ENCODE results near the gene ZNF775.
"Not testable (repeated sequence)": the region's sequence is repeated elsewhere in the genome, so short reads cannot be mapped to it uniquely, and the experiment has no call there.

The ZNF775 gene

DNA sequence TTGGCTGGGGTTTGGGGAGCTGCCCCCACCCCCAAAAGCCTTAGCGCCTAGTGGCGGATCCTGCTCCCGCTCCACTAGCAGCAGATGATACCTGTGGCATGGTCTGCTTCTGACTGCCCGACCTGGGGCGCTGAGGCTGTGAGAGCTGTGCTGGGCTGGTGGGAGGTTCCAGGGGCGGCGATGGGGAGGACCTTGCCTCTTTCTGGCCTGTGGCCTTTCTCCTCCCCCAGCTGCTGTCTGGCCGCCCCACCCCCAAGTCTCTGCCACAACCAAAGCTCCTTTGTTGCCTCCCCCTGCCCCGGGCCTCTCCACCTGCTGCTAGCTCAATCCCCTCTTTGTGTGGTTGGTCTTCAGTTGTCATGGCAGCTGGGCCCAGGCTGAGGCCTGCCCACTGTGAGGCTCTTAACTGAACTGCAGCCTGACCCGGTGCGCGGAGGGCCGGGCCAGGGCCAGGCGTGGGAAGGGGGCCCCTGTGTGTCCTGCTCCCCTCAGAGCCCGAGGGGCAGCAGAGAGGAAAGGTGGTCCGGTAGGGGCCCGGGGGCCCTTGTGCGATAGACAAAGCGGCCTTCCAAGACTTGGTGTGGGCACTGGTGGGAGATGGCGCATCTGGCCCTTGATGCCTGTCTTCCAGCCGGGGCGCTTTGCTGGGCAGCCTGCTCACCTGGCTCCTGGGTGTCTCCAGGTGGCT is 4.7 kb downstream of the ZNF775 start:
- DNase-seq = peak; percentile 99

DNA sequence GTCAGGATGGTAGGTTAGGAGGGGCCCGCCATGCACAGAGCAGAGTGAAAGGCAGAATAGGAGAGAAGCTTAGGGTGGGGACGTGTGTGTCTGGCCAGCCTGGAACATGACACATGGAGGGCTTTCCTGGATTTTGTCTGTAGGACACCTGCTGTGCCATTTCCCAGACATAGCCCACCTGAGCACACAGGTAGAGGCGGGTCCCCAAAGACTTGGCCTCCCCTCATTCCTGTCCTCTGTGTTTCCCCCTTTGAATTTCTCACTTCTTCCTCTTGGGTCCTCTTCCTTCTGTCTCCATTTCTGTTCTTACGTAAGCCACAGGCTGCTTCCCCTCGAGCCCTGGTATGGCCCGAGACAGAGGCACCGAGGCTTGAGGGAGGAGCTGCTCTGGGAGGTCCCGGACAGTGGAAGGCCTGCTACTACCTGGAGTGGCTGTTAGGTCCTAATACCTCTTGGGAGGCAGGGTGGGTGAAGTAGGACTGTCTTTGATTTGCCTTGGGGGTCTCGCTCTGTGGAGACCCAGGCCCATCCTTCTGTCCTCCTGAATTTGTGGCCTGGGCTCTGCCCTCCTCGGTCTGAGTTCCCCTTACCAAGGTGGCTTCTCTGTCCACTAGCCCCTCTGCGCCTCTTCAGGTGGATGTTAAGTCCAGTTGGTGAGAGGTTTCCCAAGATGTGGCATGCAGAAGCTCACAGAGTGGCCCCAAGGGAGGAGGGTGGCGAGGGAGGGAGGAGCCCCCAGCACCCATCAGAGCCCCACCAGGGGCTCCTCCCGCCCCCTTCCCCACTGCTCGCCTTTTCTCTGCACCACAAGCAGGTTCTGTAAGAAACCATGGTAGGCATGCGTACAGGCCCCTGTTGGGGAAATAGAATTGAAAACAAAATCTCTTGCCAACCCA is 5.5 kb downstream of the ZNF775 start:
- DNase-seq = no peak

DNA sequence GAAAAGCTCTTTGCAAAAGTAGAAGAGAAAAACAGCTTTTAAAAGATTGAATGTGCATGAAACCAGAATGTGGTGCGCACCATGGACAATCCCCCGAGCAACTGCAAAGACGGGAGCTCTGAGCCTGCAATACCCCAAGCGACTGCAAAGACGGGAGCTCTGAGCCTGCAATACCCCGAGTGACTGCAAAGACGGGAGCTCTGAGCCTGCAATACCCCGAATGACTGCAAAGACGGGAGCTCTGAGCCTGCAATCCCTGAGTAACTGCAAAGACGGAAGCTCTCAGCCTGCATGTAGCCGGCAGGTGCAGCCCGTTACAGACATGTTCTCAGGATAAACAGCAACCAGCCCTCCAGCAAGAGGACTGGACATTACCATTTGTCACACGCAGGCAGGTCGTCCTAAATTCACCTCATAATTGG is 6.2 kb downstream of the ZNF775 start:
- peak; percentile 59 for DNase-seq

DNA sequence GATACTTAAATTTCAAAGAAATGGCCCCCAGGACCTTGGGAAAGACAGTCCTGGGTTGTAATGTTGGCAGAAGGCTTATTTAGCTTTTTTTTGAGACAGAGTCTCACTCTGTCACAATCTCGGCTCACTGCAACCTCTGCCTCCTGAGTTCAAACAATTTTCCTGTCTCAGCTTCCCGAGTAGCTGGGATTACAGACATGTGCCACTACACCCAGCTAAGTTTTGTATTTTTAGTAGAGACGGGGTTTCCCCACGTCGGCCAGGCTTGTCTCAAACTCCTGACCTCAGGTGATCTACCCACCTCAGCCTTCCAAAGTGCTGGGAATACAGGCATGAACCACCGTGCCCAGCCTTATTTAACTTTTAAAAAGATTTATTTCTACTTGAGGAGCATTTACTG is 6.8 kb downstream of the ZNF775 start:
- not testable (repeated sequence) for DNase-seq

DNA sequence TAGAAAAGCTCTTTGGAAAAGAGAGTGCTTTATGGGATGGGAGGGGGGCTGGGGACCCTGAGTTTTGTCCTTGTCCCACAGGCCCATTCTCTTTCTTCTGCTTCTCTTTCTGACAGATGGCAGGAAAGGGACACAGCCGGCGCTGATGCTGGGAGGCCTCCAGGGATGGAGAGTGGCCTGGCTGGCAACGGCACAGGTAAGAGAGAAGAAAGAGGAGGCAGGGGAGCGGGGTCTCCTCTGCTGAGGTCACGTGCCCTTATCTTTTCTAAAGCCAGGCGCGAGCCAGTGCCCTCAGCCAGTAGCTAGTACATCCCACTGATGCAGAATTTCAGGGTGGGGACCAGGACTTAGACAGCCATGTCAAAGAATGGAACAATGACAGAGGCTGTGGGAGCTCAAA is 9.2 kb downstream of the ZNF775 start:
- DNase-seq = no peak

DNA sequence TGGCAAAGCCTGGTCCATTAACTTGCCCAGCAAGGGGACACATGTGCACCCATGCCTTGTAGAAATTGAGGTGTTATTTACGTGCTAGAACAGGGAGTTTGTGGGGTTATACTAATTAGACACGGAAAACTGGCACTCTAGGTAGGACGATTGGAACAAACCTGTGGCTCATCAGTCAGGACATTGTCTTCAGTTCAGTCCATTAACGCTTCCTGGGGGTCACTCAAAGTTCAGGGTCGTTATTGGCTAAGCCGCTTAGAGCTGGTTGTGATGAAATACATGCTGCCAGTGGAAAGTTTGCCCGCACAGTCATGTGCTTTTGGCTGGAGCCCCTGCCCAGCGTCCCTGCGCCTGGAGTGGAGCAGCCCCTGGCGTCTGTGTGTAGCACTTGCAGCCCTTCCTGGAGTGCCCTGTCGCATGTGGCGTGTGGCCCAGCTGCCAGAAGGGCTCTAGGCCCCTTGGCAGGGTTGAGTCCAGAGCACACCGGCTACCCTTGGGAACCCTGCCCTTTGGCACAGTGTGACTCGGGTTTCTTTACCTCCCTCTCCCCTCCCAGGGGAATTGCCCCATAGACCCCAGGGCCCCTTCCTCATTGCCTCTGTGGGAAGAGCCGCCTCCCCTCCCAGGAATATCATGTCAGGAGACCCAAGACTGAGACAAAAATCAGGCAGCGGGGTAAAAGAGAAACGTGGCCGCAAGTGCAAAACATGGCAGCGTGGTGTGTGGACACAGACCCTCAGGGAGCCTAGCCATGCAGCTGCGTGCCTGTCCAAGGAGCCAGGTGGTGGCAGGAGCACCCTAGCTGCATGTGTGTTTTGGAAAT is 9.8 kb downstream of the ZNF775 start:
- DNase-seq = peak; percentile 42

DNA sequence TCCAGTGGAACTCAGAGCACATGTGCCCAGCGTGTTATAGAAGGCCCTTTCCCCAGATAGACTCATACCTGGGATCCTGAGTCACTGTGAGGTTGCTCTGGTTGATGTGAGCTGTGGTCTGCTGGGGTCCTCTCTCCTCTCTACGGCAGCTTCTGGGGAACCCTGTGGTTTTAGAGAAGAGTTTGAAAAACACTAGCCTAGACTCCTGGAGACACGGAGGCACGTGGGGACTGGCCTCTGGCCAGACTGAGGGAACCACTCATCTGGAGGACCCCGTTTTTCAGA is 10.3 kb downstream of the ZNF775 start:
- DNase-seq = no peak

DNA sequence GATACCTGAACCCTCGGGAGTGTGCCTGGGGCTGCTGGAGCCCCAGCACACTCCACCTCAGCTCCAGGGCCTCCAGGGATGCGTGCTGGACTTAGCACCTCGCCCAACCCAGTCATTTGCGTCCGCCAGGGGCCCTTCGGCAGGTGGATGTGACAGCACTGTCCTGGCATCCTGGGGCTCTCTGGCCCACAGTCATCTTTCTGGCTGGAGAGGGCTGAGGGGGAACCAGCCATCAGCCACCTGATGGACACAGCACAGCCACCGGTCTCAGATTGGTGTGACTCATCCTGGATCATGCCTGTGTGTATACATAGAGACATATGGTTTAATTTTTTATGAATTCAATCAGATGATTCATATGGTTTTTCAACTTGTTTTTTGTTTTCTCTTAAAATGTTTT is 11.1 kb downstream of the ZNF775 start:
- no peak for DNase-seq

DNA sequence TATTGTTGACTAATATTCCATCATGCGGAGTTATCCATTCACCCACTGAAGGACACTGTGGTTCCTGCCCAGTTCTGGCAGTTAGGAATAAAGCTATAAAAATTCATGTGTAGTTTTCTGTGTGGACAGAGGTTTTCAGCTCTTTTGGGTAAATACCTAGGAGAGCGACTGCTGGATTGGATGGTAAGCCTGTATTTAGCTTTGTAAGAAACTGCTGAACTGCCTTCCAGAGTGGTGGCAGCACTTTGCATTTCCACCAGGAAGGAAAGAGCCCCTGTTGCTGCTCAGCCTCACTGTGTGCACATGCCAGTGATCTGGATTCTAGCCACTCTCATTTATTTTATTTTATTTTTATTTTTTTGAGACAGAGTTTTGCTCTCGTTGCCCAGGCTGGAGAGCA is 14.2 kb downstream of the ZNF775 start:
- no peak for DNase-seq

DNA sequence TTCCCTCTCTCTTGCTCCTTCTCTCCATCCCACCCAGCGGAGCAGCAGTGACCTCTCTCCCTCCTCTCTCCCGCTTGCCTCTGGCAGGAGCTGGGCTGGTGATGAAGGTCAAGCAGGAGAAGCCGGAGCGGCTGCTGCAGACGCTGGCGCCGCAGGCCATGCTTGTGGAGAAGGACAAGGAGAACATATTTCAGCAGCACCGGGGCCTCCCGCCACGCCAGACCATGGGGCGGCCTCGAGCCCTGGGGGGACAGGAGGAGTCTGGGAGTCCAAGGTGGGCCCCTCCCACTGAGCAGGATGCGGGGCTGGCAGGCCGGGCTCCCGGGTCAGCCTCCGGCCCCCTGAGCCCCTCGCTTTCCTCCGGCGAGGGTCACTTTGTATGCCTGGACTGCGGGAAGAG is 17.3 kb downstream of the ZNF775 start:
- no peak for DNase-seq

DNA sequence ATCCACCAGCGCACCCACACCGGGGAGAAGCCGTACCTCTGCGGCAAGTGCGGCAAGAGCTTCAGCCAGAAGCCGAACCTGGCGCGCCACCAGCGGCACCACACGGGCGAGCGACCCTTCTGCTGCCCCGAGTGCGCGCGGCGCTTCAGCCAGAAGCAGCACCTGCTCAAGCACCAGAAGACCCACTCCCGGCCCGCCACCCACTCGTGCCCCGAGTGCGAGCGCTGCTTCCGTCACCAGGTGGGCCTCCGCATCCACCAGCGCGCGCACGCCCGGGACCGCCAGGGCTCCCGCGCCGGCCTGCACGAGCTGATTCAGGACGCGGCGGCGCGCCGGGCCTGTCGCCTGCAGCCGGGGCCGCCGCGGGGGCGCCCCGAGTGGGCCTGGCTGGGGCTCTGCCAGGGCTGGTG is 17.7 kb downstream of the ZNF775 start:
- no peak for DNase-seq

DNA sequence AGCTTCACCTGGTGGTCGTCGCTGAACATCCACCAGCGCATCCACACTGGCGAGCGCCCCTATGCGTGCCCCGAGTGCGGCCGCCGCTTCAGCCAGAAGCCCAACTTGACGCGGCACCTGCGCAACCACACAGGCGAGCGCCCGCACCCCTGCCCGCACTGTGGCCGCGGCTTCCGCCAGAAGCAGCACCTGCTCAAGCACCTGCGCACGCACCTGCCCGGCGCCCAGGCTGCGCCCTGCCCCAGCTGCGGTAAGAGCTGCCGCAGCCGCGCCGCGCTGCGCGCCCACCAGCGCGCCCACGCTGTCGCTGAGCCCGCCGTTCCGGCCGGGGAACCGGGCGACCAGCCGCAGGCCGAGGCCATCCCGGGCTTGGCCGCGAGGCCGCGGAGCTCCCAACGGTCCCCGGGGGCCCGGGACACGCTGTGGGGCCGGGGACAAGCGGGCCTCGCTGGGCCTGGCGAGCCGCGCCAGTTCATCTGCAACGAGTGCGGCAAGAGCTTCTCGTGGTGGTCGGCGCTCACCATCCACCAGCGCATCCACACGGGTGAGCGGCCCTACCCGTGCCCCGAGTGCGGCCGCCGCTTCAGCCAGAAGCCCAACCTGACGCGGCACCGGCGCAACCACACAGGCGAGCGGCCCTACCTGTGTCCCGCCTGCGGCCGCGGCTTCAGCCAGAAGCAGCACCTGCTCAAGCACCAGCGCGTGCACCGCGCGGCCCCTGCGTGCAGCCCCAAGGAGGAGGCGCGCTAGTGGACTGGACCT is 18.4 kb downstream of the ZNF775 start:
- no peak for DNase-seq

DNA sequence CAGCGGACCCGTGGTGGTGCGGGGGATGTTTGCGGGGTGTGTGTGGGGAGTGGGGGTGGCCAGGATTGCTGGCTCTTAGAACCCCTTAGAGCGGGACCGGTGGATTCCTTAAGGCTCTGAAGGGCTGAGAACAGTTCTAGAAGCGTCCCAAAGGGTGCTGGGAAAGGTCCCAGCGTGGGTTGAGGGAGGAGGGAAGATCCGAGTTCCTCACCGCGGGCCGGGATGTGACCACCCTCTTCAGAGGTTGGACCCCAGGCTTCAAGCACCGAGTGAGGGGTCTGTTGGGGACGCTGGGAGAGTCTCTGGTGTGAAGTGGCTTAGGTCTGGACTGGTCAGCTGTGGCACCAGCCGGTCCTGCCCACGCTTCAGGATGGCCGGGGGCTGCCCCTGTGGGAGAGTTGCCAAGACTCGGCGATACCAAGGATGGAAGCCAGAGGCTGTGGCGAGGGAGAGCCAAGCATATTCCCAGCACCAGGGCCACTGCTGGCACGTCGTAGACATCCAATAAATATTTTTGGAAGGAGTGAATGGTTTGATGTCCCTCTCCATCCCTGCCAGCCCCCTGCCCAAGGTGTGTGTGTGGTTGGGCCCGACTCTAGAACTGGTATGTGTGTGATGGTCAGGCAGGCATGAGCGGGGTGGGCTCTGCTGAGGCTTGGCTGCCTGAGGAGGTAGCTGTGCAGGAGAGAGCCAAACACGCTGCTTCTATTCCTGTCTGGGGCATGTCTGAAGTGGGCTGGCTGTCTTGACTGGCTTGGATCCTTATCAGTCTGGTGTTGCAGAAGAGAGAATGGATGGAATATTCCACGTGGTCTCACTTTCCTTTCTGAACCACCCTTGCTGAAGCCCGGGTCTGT is 19.2 kb downstream of the ZNF775 start:
- no peak for DNase-seq

DNA sequence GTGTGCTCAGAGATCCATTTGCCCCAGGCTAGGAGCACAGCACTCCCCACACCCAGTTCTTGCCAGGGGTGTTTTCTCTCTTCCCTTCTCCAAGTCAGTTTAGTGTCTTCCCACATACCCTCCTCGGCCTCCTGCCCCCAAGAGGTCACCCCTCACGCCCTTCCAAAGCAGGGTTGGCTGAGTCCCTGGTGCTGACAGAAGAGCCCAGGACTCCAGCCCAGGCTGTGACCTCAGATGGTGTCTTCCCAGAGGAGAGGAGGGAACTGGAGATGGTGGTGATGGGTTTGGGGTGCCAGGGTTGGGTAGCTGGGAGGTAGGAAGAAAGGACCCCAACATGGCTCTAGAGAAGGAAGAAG is 19.8 kb downstream of the ZNF775 start:
- no peak for DNase-seq

DNA sequence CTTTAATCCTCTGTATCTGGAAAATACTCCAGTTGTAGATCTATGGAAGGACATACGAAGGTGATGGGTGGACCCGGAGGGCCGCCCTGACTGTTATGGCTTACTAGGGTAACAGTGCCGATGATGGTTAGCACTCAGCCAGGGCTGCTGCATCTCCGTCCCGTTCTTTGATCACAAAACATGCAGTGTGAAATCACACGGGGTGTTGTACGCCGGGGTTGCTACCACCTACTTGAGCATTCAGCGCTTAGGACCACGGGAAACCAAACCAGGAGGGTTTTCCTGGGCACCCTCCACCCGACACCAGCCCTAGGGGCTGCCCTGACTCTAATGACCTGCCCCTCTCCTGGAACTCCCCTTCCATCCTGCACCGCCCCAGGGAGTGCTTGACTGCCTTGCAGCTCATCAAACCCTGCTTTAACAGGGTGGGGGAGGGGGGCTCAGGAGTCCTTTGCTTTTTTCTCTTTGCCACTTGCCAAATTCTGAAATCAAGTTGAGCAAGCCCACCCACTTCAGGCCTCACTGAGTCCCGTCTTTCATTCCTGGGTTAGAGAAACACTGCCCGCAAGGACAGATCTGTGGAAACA is 20.4 kb downstream of the ZNF775 start:
- no peak for DNase-seq

DNA sequence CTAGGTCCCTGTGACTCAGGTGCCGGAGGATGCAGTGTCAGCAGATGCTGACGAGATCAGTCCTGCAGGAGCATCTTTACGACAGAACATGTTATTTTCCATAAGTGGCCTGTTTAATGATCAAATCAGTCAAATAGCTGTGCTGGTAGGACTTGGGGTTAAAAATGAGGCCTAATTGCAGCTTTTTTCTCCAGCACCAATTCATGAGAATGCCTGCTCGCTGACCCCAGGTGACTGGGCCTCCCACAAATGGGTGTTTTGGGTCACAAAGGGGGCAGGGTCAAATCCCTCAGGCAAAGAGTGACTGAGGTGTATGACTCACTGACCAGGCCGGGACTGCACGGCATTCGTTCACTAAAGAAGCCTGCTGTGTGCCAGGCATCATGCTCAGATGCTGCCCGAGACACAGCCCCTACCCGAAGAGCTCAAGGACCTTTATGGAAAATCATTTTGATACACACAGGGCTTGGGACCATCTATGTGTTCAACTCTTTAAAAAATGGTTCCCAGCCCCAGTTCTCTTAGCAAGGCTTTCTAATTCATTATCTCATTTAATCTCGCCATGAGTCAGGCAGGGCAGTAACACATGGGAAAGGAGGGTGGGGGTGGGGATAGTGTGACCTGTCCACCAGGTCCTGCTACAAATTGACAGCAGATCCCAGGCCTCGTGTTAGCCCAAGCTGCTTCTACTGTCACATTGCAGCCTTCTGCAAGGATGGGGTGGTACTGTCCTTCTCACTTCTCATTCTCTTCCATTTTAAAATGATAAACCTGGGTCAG is 21.1 kb downstream of the ZNF775 start:
- no peak for DNase-seq

DNA sequence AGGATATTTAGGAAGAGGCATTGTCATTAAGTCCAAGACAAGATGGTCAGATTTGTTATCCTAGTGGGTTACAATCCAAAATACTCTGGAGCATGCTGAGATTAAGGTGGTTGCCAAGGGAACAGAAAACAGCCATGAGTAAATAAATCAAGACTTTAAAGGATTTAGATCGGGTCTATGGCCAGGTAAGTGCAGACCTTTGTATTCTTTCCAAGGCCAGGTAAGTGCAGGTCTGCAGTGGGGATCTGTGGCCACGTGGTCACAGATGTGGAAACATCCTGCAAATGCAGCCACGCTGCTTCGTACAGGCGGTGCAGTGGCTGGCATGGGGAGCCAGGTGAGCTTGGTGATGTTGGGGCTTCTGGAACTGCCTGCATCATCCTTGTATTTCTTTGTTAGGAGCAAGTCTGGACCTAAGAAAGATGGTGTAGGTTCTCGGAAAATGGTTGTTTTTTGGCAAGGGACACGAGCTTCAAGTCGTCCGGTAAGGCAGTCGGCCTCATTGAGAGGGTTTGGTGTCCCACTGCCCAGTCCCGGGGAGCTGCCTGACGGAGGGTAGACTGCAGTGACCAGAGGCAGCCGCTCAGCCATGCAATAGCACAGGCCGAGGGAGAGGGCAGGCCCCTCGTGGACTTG is 21.8 kb downstream of the ZNF775 start:
- DNase-seq = no peak

DNA sequence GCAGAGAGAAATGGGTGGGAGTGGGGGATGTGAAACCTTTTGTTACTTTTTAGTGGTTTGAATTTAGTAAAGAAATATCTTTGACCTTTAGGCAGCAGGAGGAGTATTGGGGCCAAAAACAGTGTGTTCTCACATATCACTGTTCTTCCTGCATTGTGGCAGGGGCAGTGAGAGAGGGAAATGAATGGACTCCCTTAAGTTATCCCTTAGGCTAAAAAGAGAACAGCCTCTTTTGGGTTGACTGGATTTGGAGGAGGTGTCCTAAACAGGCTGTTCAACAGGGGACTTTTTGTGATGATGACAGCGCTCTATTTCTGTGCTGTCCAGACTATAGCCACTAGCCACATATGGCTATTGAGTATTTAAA is 22.3 kb downstream of the ZNF775 start:
- DNase-seq = no peak

DNA sequence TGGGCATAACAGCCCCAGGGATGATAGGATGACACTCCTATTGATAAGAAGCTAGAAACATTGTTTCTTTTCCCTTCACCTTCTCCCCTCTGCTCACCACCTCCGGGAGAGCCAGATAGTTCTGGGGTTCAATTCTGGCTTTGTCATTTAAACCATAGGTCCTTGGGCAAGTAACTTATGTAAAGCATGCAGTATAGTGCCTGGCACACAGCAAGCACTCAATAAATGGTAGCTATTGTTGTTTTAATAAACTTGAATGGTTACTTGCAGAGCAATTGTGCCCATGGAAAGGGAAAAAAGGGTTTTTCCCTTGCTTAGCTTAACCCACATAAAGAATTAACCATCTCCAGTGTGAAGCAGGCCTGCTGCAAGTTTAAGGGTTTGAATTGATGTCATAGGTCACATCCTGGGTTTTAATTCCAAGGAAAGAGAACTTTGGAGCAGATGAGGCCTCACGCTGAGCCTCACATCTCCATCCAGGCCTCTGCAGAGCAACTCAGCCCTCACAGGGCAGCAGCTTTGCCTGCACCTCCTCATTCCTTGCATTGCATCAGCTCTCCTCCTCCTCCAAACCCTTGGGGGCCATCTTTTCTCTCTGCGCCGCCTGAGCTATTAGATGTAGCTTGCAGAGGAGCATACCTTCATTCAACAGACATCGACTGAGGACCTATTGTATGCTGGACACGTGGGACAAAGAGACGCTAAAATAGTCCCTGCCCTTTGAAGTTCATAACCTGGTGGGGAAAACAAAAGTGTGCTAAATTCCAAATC is 22.9 kb downstream of the ZNF775 start:
- DNase-seq = no peak

All from NCI-H526 treated with DMSO at 0.1 percent for 48 hours (cell line).